ENCODE data around the gene MGMT. TPM values are rescaled to one million over a fixed set of nuclear protein-coding genes. Genes with fewer than 3 reads are reported as not detected.

The MGMT gene
- polyA plus RNA-seq, 1 of the 3 experiments (the other 2 are of a cell fraction), result 10.8 TPM

GRCh38 chr10:129771991-129772431 lies 305.0 kb downstream of the MGMT start:
- Histone ChIP-seq H3K27me3 (ENCODE audit: insufficient read depth) (no peaks in the 10 kb centered on the region), H3K9ac (no peak overlapping the region), H3K27ac (ENCODE audit: low read depth in 2 of 2, low read length in 1 of 2) (no peak overlapping the region), H4K20me1 (ENCODE audit: insufficient read depth) (no peaks in the 10 kb centered on the region), H3K4me3 (ENCODE audit: low read depth in 2 of 2, low read length in 1 of 2) (no peak overlapping the region), H3F3A (replicated peaks; ENCODE audit: insufficient read depth) (no peaks in the 10 kb centered on the region), H3K9me2 (no peaks in the 10 kb centered on the region), H3K79me2 (ENCODE audit: insufficient read depth) (no peaks in the 10 kb centered on the region), H3K4me2 (no peak overlapping the region), H3K4me1 (ENCODE audit: control insufficient read depth in 1 of 2, insufficient read depth in 2 of 2, low read depth in 1 of 2, low read length in 1 of 2) (peaks cover 0 to 3% of the 10 kb centered on the region in 2 experiments; a peak in 1 of 4 replicates), H3K9me3 (no peaks in the 10 kb centered on the region), H3K36me3 (replicated peaks in 1 of 2; ENCODE audit: control insufficient read depth in 1 of 2, insufficient read depth in 2 of 2, low read length in 1 of 2) (no peaks in the 10 kb centered on the region), H2AFZ (ENCODE audit: low read depth) (no peak overlapping the region)
- no peak for DNase-seq
- ChIA-PET POLR2A (no interaction called here), CTCF (interaction anchor here (0.9 kb wide), 1 partner anchor 82 kb away, joined by 3 read pairs; no protein-coding TSS in a partner anchor)
- no peak for TF ChIP-seq FOSL2 (IDR thresholded peaks at IDR 0.05; ENCODE audit: borderline replicate concordance, low read depth)
- no peak for TF ChIP-seq CHD2 (IDR thresholded peaks at IDR 0.05; ENCODE audit: low read length, partially characterized antibody)
- no peak for TF ChIP-seq REST (IDR thresholded peaks at IDR 0.05; ENCODE audit: low read depth, low read length)
- TF ChIP-seq FOXJ3 (CRISPR knock-in tag; IDR thresholded peaks at IDR 0.05), result no peak
- no peak for TF ChIP-seq EZH2phosphoT487 (IDR thresholded peaks at IDR 0.05; ENCODE audit: borderline replicate concordance, low read depth)
- no peak for TF ChIP-seq IRF3 (IDR thresholded peaks at IDR 0.05; ENCODE audit: low read depth, low read length)
- TF ChIP-seq TAF1 (IDR thresholded peaks at IDR 0.05; ENCODE audit: borderline replicate concordance, low read depth, low read length), result no peak
- no peak for TF ChIP-seq POLR2AphosphoS5 (IDR thresholded peaks at IDR 0.05; ENCODE audit: low read depth, low read length)
- no peak for TF ChIP-seq YY1 (IDR thresholded peaks at IDR 0.05; ENCODE audit: low read depth)
- no peak for TF ChIP-seq JUND (IDR thresholded peaks at IDR 0.05)
- TF ChIP-seq NFIC (IDR thresholded peaks at IDR 0.05; ENCODE audit: borderline replicate concordance), result no peak
- WGBS (ENCODE audit: low lambda C conversion rate), result 76% methylated on average over 13 of the region's 13 CpGs

Measured in SK-N-SH (cell line).